Trophoblast cell (in vitro differentiated cells and primary cell): ENCODE measurements around the gene STAC3.

Experiments used
- DNase-seq, 2 donors: peaks; one replicate each; pipeline ENCODE4 v3.0.0-alpha.2; 2016
- H2AFZ ChIP-seq: 2 replicates; pipeline ENCODE4 v1.6.1; 2013; ENCODE audit warnings: low read length, moderate library complexity, mild to moderate bottlenecking; ENCODE audit not compliant: insufficient read depth, poor library complexity
- H2AK5ac ChIP-seq: 2 replicates; pipeline ENCODE4 v1.6.1; 2013; ENCODE audit warnings: mild to moderate bottlenecking, low read length
- H2BK120ac ChIP-seq: 2 replicates; pipeline ENCODE4 v1.6.1; 2013; ENCODE audit warnings: low read length, mild to moderate bottlenecking, moderate library complexity; ENCODE audit not compliant: insufficient read depth, poor library complexity
- H2BK12ac ChIP-seq: 2 replicates; pipeline ENCODE4 v1.6.1; 2013; ENCODE audit warnings: mild to moderate bottlenecking, low read length, moderate library complexity
- H2BK5ac ChIP-seq: 2 replicates; pipeline ENCODE4 v1.6.1; 2013; ENCODE audit warnings: low read length, low read depth, moderate library complexity, mild to moderate bottlenecking; ENCODE audit not compliant: poor library complexity
- H3K14ac ChIP-seq: 2 replicates; pipeline ENCODE4 v1.6.1; 2013; ENCODE audit warnings: mild to moderate bottlenecking, low read length
- H3K18ac ChIP-seq: 2 replicates; pipeline ENCODE4 v1.6.1; 2013; ENCODE audit warnings: mild to moderate bottlenecking, low read length
- H3K23ac ChIP-seq: 2 replicates; pipeline ENCODE4 v1.6.1; 2013; ENCODE audit warnings: low read length
- H3K27ac ChIP-seq: 2 replicates; pipeline ENCODE4 v1.5.1; 2013; ENCODE audit warnings: low read depth, mild to moderate bottlenecking, inconsistent platforms, low read length, moderate library complexity
- H3K27me3 ChIP-seq: 2 replicates; pipeline ENCODE4 v1.6.1; 2013; ENCODE audit warnings: inconsistent platforms, mild to moderate bottlenecking, low read length, moderate library complexity; ENCODE audit not compliant: insufficient read depth
- H3K36me3 ChIP-seq, 2 experiments: 1 replicate in 1 of 2; 2 replicates in 1 of 2; pipeline ENCODE4 v1.6.1; 2013; ENCODE audit warnings: low read length in 2 of 2, mild to moderate bottlenecking in 2 of 2, moderate library complexity in 1 of 2; ENCODE audit not compliant: insufficient read depth in 2 of 2, control insufficient read depth in 1 of 2
- H3K4ac ChIP-seq: 2 replicates; pipeline ENCODE4 v1.6.1; 2013; ENCODE audit warnings: low read depth, mild to moderate bottlenecking, low read length, moderate library complexity
- H3K4me1 ChIP-seq, 2 experiments: 1 replicate in 1 of 2; 2 replicates in 1 of 2; pipeline ENCODE4 v1.6.1; 2013; ENCODE audit warnings: low read length in 2 of 2, mild to moderate bottlenecking in 2 of 2, moderate library complexity in 1 of 2; ENCODE audit not compliant: insufficient read depth in 2 of 2, control insufficient read depth in 1 of 2
- H3K4me2 ChIP-seq: 2 replicates; pipeline ENCODE4 v1.6.1; 2013; ENCODE audit warnings: inconsistent platforms, mild to moderate bottlenecking, low read length, moderate library complexity
- H3K4me3 ChIP-seq: 2 replicates; pipeline ENCODE4 v1.5.1; 2013; ENCODE audit warnings: mild to moderate bottlenecking, low read depth, low read length, inconsistent platforms
- H3K79me1 ChIP-seq: one replicate; pipeline ENCODE4 v1.6.1; 2013; ENCODE audit warnings: low read length
- H3K79me2 ChIP-seq: 2 replicates; pipeline ENCODE4 v1.6.1; 2013; ENCODE audit warnings: low read length, mild to moderate bottlenecking; ENCODE audit not compliant: control insufficient read depth, insufficient read depth, poor library complexity
- H3K9ac ChIP-seq: 2 replicates; pipeline ENCODE4 v1.6.1; 2013; ENCODE audit warnings: mild to moderate bottlenecking, low read length
- H3K9me3 ChIP-seq: 2 replicates; pipeline ENCODE4 v1.6.1; 2013; ENCODE audit warnings: low read depth, mild to moderate bottlenecking, control low read depth, inconsistent platforms, low read length; ENCODE audit not compliant: insufficient read depth
- H4K12ac ChIP-seq: 2 replicates; pipeline ENCODE4 v1.6.1; 2013; ENCODE audit warnings: low read depth, mild to moderate bottlenecking, low read length, moderate library complexity
- H4K8ac ChIP-seq: 2 replicates; pipeline ENCODE4 v1.6.1; 2013; ENCODE audit warnings: low read depth, mild to moderate bottlenecking, low read length, moderate library complexity
- H4K91ac ChIP-seq: one replicate; pipeline ENCODE4 v1.6.1; 2013; ENCODE audit warnings: low read depth, mild to moderate bottlenecking, low read length, moderate library complexity
- WGBS: extraction: QIAGEN DNeasy Blood & Tissue Kit; methylation state at CpG from one replicate; pipeline ENCODE4 v1.1.7; 2013; ENCODE audit warnings: missing lambda C conversion rate; ENCODE audit not compliant: insufficient read length, insufficient coverage; ENCODE audit errors: extremely low coverage; 5-methylcytosine and 5-hydroxymethylcytosine counted together

Gene STAC3

DNA sequence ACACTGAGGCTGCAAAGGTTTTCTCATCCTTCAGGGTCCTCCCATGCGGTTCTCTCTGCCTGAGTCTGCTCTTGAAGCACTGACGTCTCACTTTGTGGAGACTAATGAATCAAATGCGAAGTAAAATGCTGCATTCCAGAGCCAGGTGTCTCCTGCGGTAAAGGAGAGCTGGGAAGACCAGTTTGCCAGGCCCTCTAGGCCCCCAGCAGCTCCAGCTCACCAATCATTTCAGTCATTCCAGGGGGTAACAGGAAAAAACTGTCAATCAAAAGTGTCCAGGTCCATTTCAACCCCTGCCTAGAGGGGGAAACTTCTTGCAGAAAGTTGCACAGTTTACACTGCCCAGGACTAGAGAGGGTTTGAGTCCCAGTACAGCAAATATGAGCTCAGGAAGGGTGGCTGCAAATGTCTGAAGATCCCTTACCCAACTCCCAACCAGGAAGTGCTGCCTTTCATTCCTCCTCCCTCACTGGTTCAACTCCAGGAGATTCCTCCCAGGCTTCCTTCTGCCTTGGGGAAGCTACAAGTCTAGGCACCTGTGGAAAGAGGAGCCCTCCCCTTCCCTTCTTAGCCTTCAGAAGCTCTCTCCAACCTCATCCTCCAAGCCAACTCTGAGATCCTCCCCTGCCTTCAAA, 37.1 kb downstream of the STAC3 start:
- H3K27me3 ChIP-seq: peaks cover 37% of the 10 kb centered on the region
- H3K4ac ChIP-seq: no peak overlapping the region
- H3K4me1 ChIP-seq: peaks cover 17 to 35% of the 10 kb centered on the region in 2 experiments
- no CpG with 5 or more reads among the region's 4 CpGs for WGBS
- peaks cover 38 to 42% of the 10 kb centered on the region in 2 experiments for H3K36me3 ChIP-seq
- DNase-seq: peak; percentile 73 to 88
- H2BK12ac ChIP-seq: no peak overlapping the region
- peak overlapping the region; percentile 67 for H3K4me2 ChIP-seq
- H2AK5ac ChIP-seq: no peak overlapping the region
- peak overlapping the region; percentile 33 for H3K27ac ChIP-seq
- no peak overlapping the region for H3K23ac ChIP-seq
- H4K8ac ChIP-seq: no peak overlapping the region
- H3K79me1 ChIP-seq: no peaks in the 10 kb centered on the region
- H3K9me3 ChIP-seq: peaks cover 10% of the 10 kb centered on the region
- H2BK5ac ChIP-seq: no peak overlapping the region
- H2AFZ ChIP-seq: peak overlapping the region; percentile 18
- no peak overlapping the region for H3K9ac ChIP-seq
- H3K79me2 ChIP-seq: no peaks in the 10 kb centered on the region
- H3K4me3 ChIP-seq: no peak overlapping the region
- no peak overlapping the region for H2BK120ac ChIP-seq
- H3K18ac ChIP-seq: no peak overlapping the region
- H3K14ac ChIP-seq: no peak overlapping the region
- no peak overlapping the region for H4K91ac ChIP-seq
- H4K12ac ChIP-seq: no peak overlapping the region

DNA sequence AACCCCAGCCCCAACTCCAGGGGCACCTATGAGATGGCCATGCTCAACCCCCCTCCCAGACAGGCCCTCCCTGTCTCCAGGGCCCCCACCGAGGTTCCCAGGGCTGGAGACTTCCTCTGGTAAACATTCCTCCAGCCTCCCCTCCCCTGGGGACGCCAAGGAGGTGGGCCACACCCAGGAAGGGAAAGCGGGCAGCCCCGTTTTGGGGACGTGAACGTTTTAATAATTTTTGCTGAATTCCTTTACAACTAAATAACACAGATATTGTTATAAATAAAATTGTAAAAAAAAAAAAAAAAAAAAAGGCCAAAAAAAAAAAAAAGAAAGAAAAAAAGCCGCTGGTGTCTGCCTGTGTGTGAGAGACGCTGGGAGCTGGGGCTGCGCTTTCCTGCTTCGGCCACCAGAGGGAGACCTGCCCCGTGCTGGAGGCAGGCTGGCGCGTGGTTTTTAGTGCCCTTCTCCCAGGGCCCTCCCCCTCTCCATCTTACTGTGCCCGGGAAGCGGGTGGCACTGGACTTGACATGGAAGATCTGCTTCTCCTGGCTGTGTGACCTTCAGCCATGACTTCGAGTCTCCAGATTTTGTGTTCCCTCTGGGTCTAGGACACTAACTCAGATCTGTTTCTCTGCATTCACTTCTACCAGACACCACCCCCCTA, 37.8 kb downstream of the STAC3 start:
- no peak overlapping the region for H3K14ac ChIP-seq
- peak; percentile 88 to 92 for DNase-seq
- no peaks in the 10 kb centered on the region for H3K79me1 ChIP-seq
- peaks cover 10% of the 10 kb centered on the region for H3K9me3 ChIP-seq
- peaks cover 45 to 48% of the 10 kb centered on the region in 2 experiments for H3K36me3 ChIP-seq
- H2AFZ ChIP-seq: no peak overlapping the region
- H3K27ac ChIP-seq: peak overlapping the region; percentile 33
- H3K9ac ChIP-seq: no peak overlapping the region
- H2AK5ac ChIP-seq: no peak overlapping the region
- no peak overlapping the region for H2BK12ac ChIP-seq
- H3K4me1 ChIP-seq: peaks cover 17 to 35% of the 10 kb centered on the region in 2 experiments
- H3K79me2 ChIP-seq: no peaks in the 10 kb centered on the region
- peak overlapping the region; percentile 67 for H3K4me2 ChIP-seq
- WGBS: no CpG with 5 or more reads among the region's 16 CpGs
- H3K4me3 ChIP-seq: no peak overlapping the region
- H2BK120ac ChIP-seq: no peak overlapping the region
- H2BK5ac ChIP-seq: no peak overlapping the region
- H4K8ac ChIP-seq: no peak overlapping the region
- peaks cover 30% of the 10 kb centered on the region for H3K27me3 ChIP-seq
- H3K18ac ChIP-seq: no peak overlapping the region
- H3K4ac ChIP-seq: no peak overlapping the region
- no peak overlapping the region for H3K23ac ChIP-seq
- no peak overlapping the region for H4K12ac ChIP-seq
- no peak overlapping the region for H4K91ac ChIP-seq

DNA sequence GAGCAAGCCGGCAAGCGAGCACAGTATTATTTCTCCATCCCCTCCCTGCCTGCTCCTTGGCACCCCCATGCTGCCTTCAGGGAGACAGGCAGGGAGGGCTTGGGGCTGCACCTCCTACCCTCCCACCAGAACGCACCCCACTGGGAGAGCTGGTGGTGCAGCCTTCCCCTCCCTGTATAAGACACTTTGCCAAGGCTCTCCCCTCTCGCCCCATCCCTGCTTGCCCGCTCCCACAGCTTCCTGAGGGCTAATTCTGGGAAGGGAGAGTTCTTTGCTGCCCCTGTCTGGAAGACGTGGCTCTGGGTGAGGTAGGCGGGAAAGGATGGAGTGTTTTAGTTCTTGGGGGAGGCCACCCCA, 38.3 kb downstream of the STAC3 start:
- Histone ChIP-seq H4K91ac (no peak overlapping the region), H3K4me2 (no peak overlapping the region), H2AFZ (no peak overlapping the region), H3K18ac (no peak overlapping the region), H3K4me3 (no peak overlapping the region), H4K8ac (no peak overlapping the region), H2AK5ac (no peak overlapping the region), H2BK5ac (no peak overlapping the region), H3K23ac (no peak overlapping the region), H3K9me3 (peaks cover 8% of the 10 kb centered on the region), H3K79me1 (no peaks in the 10 kb centered on the region), H3K27ac (no peak overlapping the region), H2BK120ac (no peak overlapping the region), H4K12ac (no peak overlapping the region), H3K9ac (no peak overlapping the region), H2BK12ac (no peak overlapping the region), H3K4ac (no peak overlapping the region), H3K36me3 (peaks cover 50 to 54% of the 10 kb centered on the region in 2 experiments), H3K79me2 (no peaks in the 10 kb centered on the region), H3K27me3 (peaks cover 25% of the 10 kb centered on the region), H3K14ac (no peak overlapping the region), H3K4me1 (peaks cover 17 to 35% of the 10 kb centered on the region in 2 experiments)
- no CpG with 5 or more reads among the region's 7 CpGs for WGBS
- no peak for DNase-seq

DNA sequence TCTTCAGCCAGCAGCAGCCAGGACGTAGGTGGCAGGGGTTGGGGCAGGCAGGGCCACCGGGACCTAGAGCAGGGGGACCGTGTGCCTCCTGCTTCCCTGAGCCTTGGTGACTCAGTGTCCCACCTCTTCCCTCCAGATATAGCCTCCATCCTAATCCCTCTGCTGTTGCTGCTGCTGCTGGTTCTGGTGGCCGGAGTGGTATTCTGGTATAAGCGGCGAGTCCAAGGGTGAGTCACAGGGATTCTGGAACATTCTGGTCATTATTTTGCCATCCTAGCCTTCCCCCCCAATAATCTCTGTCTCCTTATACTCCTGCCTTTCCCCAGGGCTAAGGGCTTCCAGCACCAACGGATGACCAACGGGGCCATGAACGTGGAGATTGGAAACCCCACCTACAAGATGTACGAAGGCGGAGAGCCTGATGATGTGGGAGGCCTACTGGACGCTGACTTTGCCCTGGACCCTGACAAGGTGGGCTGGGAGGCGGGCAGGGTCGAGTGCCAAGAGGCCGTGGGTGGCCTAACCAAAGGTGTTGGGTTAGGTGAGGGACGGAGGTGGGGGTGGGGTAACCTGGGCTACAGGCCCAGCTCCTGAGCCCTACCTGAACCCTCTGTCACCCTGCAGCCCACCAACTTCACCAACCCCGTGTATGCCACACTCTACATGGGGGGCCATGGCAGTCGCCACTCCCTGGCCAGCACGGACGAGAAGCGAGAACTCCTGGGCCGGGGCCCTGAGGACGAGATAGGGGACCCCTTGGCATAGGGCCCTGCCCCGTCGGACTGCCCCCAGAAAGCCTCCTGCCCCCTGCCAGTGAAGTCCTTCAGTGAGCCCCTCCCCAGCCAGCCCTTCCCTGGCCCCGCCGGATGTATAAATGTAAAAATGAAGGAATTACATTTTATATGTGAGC, 38.9 kb downstream of the STAC3 start:
- no peak overlapping the region for H3K4ac ChIP-seq
- H3K4me3 ChIP-seq: no peak overlapping the region
- H2AFZ ChIP-seq: no peak overlapping the region
- no peak overlapping the region for H2BK12ac ChIP-seq
- H2BK5ac ChIP-seq: no peak overlapping the region
- no CpG with 5 or more reads among the region's 27 CpGs for WGBS
- no peak overlapping the region for H3K4me2 ChIP-seq
- H2BK120ac ChIP-seq: no peak overlapping the region
- H3K36me3 ChIP-seq: peaks cover 55 to 59% of the 10 kb centered on the region in 2 experiments
- no peak overlapping the region for H3K9ac ChIP-seq
- no peak overlapping the region for H3K23ac ChIP-seq
- DNase-seq: no peak
- no peak overlapping the region for H3K27ac ChIP-seq
- H4K91ac ChIP-seq: no peak overlapping the region
- peaks cover 3% of the 10 kb centered on the region for H3K9me3 ChIP-seq
- no peaks in the 10 kb centered on the region for H3K79me1 ChIP-seq
- H4K12ac ChIP-seq: no peak overlapping the region
- no peak overlapping the region for H3K14ac ChIP-seq
- H2AK5ac ChIP-seq: no peak overlapping the region
- H3K79me2 ChIP-seq: no peaks in the 10 kb centered on the region
- H3K27me3 ChIP-seq: peaks cover 19% of the 10 kb centered on the region
- no peak overlapping the region for H3K18ac ChIP-seq
- peaks cover 15 to 30% of the 10 kb centered on the region in 2 experiments for H3K4me1 ChIP-seq
- no peak overlapping the region for H4K8ac ChIP-seq
